GM19043 (cell line): ENCODE measurements around the gene WDR19.
"Not testable (repeated sequence)": the region's sequence is repeated elsewhere in the genome, so short reads cannot be mapped to it uniquely, and the experiment has no call there.

Experiments used
- ATAC-seq: cut with Tn5 transposase; IDR thresholded peaks from one replicate; pipeline ENCODE4 v1.9.1; 2021; ENCODE audit warnings: low read depth; ENCODE audit not compliant: unreplicated experiment

WDR19 gene

DNA sequence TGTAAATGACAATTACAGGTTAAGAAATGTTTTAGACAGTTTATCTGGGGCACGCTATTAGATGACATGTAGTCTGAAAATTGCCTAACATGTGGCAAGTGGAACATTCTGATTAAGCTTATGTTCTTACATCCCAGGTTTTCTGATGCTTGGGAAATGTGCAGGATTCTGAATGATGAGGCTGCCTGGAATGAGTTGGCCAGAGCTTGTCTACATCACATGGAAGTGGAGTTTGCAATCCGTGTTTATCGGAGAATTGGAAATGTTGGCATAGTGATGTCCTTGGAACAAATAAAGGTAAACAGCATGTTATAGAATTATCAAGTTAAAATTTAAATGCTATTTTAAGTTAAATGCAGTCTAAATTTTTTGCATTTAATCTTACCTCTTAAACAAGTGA is 49.3 kb downstream of the WDR19 start:
- ATAC-seq = no peak

DNA sequence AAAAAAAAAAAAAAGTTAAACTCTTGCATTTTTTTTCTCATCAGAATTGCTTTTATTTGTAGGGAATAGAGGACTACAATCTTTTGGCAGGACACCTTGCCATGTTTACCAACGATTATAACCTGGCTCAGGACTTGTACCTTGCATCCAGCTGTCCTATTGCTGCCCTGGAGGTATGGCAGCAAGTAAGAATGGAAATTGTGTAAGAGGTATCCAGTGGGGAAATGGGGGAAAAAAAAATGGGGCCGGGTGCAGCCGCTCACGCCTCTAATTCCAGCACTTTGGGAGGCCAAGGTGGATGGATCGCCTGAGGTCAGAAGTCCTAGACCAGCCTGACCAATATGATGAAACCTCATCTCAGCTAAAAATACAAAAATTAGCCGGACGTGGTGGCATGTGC is 49.8 kb downstream of the WDR19 start:
- ATAC-seq = no peak

- ATAC-seq = no peak
These were observed 50.8 kb downstream of the WDR19 start for GRCh38 chr4:39233114-39233513.

GRCh38 chr4:39233783-39234182 is 51.5 kb downstream of the WDR19 start:
- no peak for ATAC-seq

DNA sequence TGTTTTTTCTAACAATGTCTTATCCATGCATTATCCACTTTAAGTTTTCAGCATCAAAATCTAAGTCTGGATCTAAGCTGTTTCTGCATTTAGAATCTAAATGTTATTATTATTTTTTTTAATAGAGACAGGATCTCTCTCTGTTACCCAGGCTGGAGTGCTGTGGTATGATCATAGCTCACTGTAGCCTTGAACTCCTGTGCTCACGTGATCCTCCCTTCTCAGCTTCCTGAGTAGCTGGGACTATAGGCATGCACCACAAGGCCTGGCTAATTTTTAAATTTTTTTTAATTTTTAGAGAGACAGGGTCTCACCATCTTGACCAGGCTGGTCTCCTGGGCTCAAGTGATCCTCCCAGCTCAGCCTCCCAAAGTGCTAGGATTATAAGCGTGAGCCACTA is 52.7 kb downstream of the WDR19 start:
- no peak for ATAC-seq

- no peak for ATAC-seq
These were observed 53.4 kb downstream of the WDR19 start for GRCh38 chr4:39235696-39236095.

- ATAC-seq = no peak
These were observed 54.9 kb downstream of the WDR19 start for GRCh38 chr4:39237179-39237578.

DNA sequence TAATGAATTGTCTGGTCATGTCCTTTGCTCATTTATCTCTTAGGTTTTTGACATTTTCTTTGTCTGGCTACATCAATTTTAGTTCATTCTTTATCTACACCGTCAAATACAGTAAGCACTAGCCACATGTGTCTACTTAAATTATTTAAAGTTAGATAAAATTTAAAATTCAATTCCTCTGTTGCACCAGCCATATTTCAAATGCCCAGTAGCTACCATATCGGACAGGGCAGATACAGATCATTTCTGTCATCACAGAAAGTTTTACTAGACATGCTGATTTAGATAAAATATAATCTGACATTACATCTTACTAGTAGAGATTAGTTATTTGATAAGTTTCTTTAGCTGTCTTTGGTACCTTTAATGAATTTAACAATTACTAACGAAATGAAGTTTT is 61.1 kb downstream of the WDR19 start:
- ATAC-seq = no peak

GRCh38 chr4:39255266-39255665 is 72.9 kb downstream of the WDR19 start:
- ATAC-seq = no peak

GRCh38 chr4:39255871-39256270 is 73.5 kb downstream of the WDR19 start:
- ATAC-seq = no peak

- no peak for ATAC-seq
These were observed 74.1 kb downstream of the WDR19 start for GRCh38 chr4:39256436-39256835.

- ATAC-seq = no peak
These were observed 77.4 kb downstream of the WDR19 start for GRCh38 chr4:39259571-39260330.

DNA sequence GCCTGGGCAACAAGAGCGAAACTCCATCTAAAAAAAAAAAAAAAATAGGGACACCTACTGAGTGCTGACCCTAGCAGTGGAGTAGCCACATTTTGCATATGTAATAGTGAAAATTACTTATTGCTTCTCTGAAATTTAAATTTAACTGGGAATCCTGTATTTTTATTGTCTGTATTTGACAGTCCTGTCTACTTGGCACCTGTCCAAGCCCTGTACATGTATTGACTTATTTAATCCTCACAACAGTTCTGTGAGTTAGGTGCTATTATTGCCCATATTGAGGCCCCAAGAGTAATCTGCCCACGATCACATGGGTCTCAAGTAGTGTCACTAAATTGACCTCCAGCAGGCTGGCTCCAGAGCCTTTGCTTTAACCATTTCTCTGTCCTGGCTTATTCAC is 81.6 kb downstream of the WDR19 start:
- ATAC-seq = no peak

DNA sequence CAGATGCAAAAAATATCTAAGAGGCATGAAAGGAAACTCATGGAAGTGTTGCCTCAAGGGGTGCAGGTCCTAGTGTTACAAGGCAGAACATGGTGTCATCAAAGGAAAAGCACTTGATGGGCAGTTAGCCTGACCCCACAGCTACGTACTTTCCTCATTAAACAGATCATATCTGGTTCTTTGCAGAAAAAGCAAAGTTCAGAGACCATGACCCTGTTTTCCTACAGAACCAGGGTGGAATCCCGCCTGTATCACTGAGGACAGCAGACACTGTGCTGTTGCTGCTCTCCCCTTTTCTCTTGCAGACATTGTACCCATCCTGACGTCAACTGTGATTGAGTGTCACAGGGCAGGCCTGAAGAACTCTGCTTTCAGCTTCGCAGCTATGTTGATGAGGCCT is 92.2 kb downstream of the WDR19 start:
- ATAC-seq = no peak

- not testable (repeated sequence) for ATAC-seq
These were observed 95.3 kb downstream of the WDR19 start for GRCh38 chr4:39277661-39278060.

DNA sequence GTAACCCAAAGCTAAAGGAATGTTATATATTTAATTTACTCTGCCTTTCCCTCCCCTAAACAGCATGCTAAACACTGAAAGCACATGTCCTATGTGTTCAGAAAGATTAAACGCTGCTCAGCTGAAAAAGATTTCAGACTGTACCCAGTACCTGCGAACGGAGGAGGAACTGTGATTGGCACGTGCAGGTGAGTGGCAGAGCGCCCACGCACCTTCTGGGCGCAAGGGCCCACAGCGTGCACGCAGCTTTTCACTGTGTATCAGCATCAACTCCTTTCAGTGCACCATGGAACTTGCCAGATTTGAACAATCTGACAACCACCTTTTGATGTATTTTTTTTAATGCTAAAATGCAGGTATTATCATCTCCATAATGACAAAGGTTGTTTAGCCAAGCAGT is 96.1 kb downstream of the WDR19 start:
- no peak for ATAC-seq

- ATAC-seq = no peak
These were observed 97.1 kb downstream of the WDR19 start for GRCh38 chr4:39279416-39279815.

DNA sequence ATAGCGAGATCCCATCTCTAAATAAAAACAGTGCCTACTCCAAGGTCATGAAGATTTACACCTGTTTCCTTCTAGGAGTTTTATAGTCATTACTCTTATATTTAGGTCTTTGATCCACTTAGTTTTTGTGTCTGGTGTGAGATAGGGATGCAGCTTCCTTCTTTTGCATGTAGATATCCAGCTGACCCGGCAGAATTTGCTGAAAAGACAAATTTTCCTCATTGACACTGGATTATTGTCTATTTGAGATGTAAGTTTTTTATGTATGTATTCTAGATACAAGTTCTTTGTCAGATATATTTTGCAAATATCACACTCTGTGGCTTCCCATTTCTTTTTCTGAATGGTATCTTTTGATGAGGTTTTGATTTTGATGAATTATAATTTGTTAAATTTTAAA is 98.4 kb downstream of the WDR19 start:
- no peak for ATAC-seq

- no peak for ATAC-seq
These were observed 102.9 kb downstream of the WDR19 start for GRCh38 chr4:39285111-39285795.

DNA sequence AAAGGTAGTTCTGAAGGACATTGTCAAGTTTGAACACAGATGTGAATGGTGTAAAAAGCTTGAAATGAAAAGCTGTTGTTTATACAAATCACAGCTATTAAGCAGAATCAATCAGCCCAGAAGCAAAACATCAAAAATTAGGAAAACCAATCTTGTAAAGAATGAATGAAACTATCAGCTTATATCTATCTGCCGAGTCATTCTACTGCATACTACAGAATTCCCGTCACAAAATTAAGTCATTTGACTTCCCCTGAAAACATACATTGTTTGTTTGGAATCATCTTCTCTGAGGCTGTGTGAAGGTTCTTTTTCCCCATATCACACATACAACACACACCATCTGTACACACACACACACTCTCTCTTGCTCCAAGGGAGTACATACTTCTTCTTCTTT is 103.5 kb downstream of the WDR19 start:
- no peak for ATAC-seq

DNA sequence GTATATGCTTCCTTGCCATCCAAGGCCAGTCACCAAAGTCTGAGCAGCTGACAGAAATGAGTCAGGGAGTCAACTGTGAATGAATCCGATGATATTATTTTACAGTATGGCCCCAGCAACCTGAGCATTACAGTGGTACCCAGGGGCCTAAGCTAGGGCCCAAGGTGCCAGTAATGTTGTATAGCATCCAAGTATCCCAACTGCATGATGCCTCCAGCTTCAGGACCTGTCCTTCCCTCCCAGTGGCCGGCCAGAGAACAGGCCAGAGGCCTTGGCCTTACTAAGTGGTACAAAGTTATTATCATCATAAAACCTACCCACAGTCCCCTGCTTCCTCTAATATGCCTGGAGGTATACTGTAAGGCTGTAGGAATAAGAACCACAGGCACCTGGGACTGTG is 103.9 kb downstream of the WDR19 start:
- no peak for ATAC-seq

DNA sequence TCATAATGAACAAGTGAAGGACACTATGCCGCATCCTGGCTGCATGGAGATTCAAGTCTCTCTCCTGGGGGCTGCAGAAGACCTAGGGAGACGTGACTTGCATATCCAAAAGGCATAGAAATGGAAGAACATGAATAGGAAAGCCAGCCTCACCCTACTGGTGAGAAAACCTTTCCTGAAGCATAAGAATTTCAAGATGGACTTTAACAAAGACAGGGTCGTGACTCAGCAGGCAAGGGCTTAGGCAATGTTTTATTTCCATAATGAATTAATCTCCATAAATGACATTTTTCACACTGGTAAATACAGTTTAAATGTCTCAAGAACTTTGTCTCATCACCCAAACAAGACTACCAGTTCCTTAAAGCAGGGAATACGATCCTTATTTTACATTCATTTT is 104.9 kb downstream of the WDR19 start:
- ATAC-seq = no peak
